HG02884 (cell line): Measurements from ENCODE around the gene TTYH2.
"Not testable (repeated sequence)": the region's sequence is repeated elsewhere in the genome, so short reads cannot be mapped to it uniquely, and the experiment has no call there.

Experiments
- ATAC-seq: cut with Tn5 transposase; IDR thresholded peaks from one replicate; pipeline ENCODE4 v1.9.1; 2021; ENCODE audit warnings: mild to moderate bottlenecking, moderate library complexity; ENCODE audit not compliant: unreplicated experiment

The TTYH2 gene

GRCh38 chr17:74212913-74213791 lies at the start of gene TTYH2:
Gene TTYH2 (plus strand): TSS chr17:74213571. CDS start chr17:74213588, 17 bp downstream.
- peak; percentile 47 for ATAC-seq

GRCh38 chr17:74163836-74164235 lies 49.5 kb upstream of the TTYH2 start:
- ATAC-seq = no peak

GRCh38 chr17:74164446-74165045 lies 48.8 kb upstream of the TTYH2 start:
- ATAC-seq = no peak

GRCh38 chr17:74165797-74166365 lies 47.5 kb upstream of the TTYH2 start:
- ATAC-seq = no peak

GRCh38 chr17:74170924-74171323 lies 42.4 kb upstream of the TTYH2 start:
- ATAC-seq = no peak

- ATAC-seq = no peak
Measured at GRCh38 chr17:74172700-74173099, 40.7 kb upstream of the TTYH2 start.

GRCh38 chr17:74176546-74177001 lies 36.8 kb upstream of the TTYH2 start:
- no peak for ATAC-seq

GRCh38 chr17:74177018-74177450 lies 36.3 kb upstream of the TTYH2 start:
- ATAC-seq = no peak

GRCh38 chr17:74179576-74179975 lies 33.8 kb upstream of the TTYH2 start:
- no peak for ATAC-seq

- no peak for ATAC-seq
Measured at GRCh38 chr17:74180336-74180735, 33.0 kb upstream of the TTYH2 start.

GRCh38 chr17:74181341-74181740 lies 32.0 kb upstream of the TTYH2 start:
- ATAC-seq = no peak

- no peak for ATAC-seq
Measured at GRCh38 chr17:74182041-74182723, 31.2 kb upstream of the TTYH2 start.

- no peak for ATAC-seq
Measured at GRCh38 chr17:74183411-74183810, 30.0 kb upstream of the TTYH2 start.

- ATAC-seq = no peak
Measured at GRCh38 chr17:74185571-74186185, 27.7 kb upstream of the TTYH2 start.

- ATAC-seq = no peak
Measured at GRCh38 chr17:74186498-74186897, 26.9 kb upstream of the TTYH2 start.

- ATAC-seq = no peak
Measured at GRCh38 chr17:74187761-74188160, 25.6 kb upstream of the TTYH2 start.

- not testable (repeated sequence) for ATAC-seq
Measured at GRCh38 chr17:74188687-74189086, 24.7 kb upstream of the TTYH2 start.

- ATAC-seq = no peak
Measured at GRCh38 chr17:74190154-74190553, 23.2 kb upstream of the TTYH2 start.

GRCh38 chr17:74190807-74191406 lies 22.5 kb upstream of the TTYH2 start:
- ATAC-seq = no peak
